Transverse colon (tissue), 4 donors: ENCODE measurements around the gene SF3B3. TPM values are rescaled to one million over a fixed set of nuclear protein-coding genes. Genes with fewer than 3 reads are reported as not detected.
"Not testable (repeated sequence)": the region's sequence is repeated elsewhere in the genome, so short reads cannot be mapped to it uniquely, and the experiment has no call there.

Experiments
- DNase-seq: peaks from one replicate; pipeline ENCODE4 v3.0.0-alpha.2; 2019
- H3K27ac ChIP-seq, 4 donors: fragments of 200-600 bp; sonication (generic); 2 replicates each; pipeline ENCODE4 v1.5.1; 2016 to 2018; ENCODE audit warnings: inconsistent platforms in 4 of 4
- H3K27me3 ChIP-seq: fragments of 200-600 bp; sonication (generic); 2 replicates; pipeline ENCODE4 v1.5.1; 2017; ENCODE audit warnings: inconsistent platforms
- H3K36me3 ChIP-seq, 4 donors: fragments of 200-600 bp; sonication (generic); 2 replicates each; pipeline ENCODE4 v1.5.1; 2017 to 2019; ENCODE audit warnings: inconsistent platforms in 4 of 4
- H3K4me1 ChIP-seq, 4 donors: fragments of 200-600 bp; sonication (generic); 2 replicates each; pipeline ENCODE4 v1.5.1; 2017 to 2020; ENCODE audit warnings: inconsistent platforms in 4 of 4
- H3K4me3 ChIP-seq, 4 donors: fragments of 200-600 bp; sonication (generic); 1 replicate in 1 of 4; 2 replicates in 3 of 4; pipeline versions ENCODE4 v1.5.1 to v1.6.1; 2017 to 2019; ENCODE audit warnings: inconsistent platforms in 4 of 4
- H3K9me3 ChIP-seq, 2 donors: fragments of 200-600 bp; sonication (generic); 2 replicates each; pipeline ENCODE4 v1.5.1; 2017 to 2019; ENCODE audit warnings: inconsistent platforms in 2 of 2
- EP300 ChIP-seq: sonication (generic); formaldehyde crosslinking; IDR thresholded peaks from one replicate; pipeline ENCODE4 v1.6.1; 2017; ENCODE audit warnings: antibody characterized with exemption, low read depth
- POLR2A ChIP-seq: fragments of 450-650 bp; IDR thresholded peaks from one replicate; pipeline ENCODE4 v1.6.1; 2016; ENCODE audit warnings: antibody characterized with exemption, mild to moderate bottlenecking, moderate library complexity
- POLR2AphosphoS5 ChIP-seq, 3 donors: sonication (generic); formaldehyde crosslinking; IDR thresholded peaks; one replicate each; pipeline ENCODE4 v1.6.1; 2016; ENCODE audit warnings: antibody characterized with exemption in 3 of 3
- WGBS, 2 donors: methylation state at CpG; one replicate each; pipeline ENCODE4 v1.1.5; 2018; ENCODE audit warnings: low coverage in 1 of 2; 5-methylcytosine and 5-hydroxymethylcytosine counted together
- in situ Hi-C, 4 donors: fragments of 200-750 bp; cut with MboI; loops; one replicate each; pipeline versions ENCODE4 v1.15.0 to v1.15.1; 2017; ENCODE audit warnings: low sequenced_read_pairs in 3 of 4, low pct_ligation_motif_present in 1 of 4, low pct_unique_long_range_greater_than_20kb in 1 of 4
- intact Hi-C: fragments of 100-400 bp; cut with DNase I; formaldehyde crosslinking; loops from one replicate; pipeline ENCODE4 v1.15.1; 2023; ENCODE audit warnings: low total_unique reads
- total RNA-seq, 4 donors: library from RNA; depleted of rRNA; stranded (reverse); fragments of >200 nt; gene quantifications; one replicate each; pipeline ENCODE4 v1.1.0, GENCODE V29; 2016
- TF ChIP-seq, protein P1 (sequence below), 5 experiments: fragments of 200-600 bp in 3 of 5; fragments of 450-650 bp in 2 of 5; sonication (generic) in 3 of 5; IDR thresholded peaks; 1 replicate in 2 of 5; 2 replicates in 3 of 5; pipeline ENCODE4 v1.5.1; 2016 to 2017; ENCODE audit warnings: antibody characterized with exemption in 5 of 5, inconsistent platforms in 3 of 5, mild to moderate bottlenecking in 2 of 5, moderate library complexity in 1 of 5

SF3B3 gene
- total RNA-seq, 4 donors from 2014 or later = 59.5 to 135 (median 72.8) TPM

DNA sequence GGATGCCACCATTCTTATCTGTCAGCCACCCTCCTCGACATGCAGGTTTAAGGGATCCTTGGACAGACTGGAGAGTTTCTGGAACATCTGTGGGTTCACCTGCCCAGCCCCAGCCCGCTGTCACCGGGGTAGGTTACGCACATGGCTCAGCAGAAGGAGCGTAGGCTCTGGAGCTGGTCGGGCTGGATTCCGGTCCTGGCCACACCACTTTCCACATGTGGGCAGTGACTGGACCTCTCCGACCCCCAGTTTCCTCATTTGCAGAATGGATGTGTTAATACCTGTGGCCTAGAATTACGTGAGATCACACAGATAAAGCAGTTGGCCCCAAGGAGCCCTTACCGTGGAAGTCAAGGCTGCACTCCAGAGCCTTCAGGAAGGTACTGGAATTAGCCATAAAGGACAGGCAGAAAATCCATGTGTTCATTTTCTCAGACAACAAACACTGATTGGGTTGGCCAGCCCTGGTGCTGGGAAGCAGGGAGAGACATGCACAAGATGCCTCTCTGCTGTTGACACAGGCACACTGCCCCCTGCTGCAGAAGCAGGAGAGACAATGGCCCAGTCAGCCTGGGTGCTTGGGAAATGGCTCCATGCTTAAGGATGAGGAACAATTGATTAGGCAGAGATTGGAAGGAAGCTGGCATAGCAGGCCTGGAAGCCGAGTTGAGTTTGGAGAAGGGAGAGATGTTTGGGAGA, 58.8 kb downstream of the SF3B3 start:
- no peak for DNase-seq
- intact Hi-C loops (no loop called here), in situ Hi-C loops (loop anchor here in 1 of 4 donors (10.0 kb wide), 1 partner anchor 52 kb away; no protein-coding TSS in a partner anchor)
- H3K4me3 ChIP-seq = no peak overlapping the region
- no peaks in the 10 kb centered on the region for H3K36me3 ChIP-seq
- no peaks in the 10 kb centered on the region for H3K9me3 ChIP-seq
- TF ChIP-seq EP300 (no peak), POLR2AphosphoS5 (IDR thresholded peaks at IDR 0.05) (no peak), POLR2A (no peak)
- TF ChIP-seq, protein P1, sequence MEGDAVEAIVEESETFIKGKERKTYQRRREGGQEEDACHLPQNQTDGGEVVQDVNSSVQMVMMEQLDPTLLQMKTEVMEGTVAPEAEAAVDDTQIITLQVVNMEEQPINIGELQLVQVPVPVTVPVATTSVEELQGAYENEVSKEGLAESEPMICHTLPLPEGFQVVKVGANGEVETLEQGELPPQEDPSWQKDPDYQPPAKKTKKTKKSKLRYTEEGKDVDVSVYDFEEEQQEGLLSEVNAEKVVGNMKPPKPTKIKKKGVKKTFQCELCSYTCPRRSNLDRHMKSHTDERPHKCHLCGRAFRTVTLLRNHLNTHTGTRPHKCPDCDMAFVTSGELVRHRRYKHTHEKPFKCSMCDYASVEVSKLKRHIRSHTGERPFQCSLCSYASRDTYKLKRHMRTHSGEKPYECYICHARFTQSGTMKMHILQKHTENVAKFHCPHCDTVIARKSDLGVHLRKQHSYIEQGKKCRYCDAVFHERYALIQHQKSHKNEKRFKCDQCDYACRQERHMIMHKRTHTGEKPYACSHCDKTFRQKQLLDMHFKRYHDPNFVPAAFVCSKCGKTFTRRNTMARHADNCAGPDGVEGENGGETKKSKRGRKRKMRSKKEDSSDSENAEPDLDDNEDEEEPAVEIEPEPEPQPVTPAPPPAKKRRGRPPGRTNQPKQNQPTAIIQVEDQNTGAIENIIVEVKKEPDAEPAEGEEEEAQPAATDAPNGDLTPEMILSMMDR (IDR thresholded peaks at IDR 0.05) = no peak
- 89 to 100% methylated on average over 1 to 11 of the region's 11 CpGs for WGBS, 2 donors
- H3K27me3 ChIP-seq = no peaks in the 10 kb centered on the region
- H3K4me1 ChIP-seq = peaks cover 6 to 12% (median 7%) of the 10 kb centered on the region in 4 donors
- no peak overlapping the region for H3K27ac ChIP-seq

DNA sequence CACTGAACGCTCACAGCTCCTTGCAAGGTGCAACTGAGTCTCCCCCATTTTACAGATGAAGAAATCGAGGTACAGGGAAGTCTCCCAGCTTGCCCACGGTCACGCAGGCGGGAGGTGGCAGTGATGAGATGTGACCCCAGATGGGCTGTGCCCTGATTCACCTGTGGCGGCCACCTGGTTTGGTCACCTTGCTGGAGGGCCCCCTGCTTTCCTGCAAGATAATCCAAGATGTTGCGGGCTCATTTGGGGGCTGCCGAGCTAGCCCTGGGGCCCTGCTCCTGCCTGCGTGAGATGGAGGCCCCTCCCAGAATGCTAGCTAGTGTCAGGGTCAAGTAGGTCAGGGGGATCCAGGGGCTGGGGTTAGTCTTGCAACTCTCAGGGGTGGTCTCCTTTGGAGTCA, 63.1 kb downstream of the SF3B3 start:
- Histone ChIP-seq H3K36me3 (no peaks in the 10 kb centered on the region), H3K27me3 (no peaks in the 10 kb centered on the region), H3K4me1 (peaks cover 2 to 24% (median 8%) of the 10 kb centered on the region in 4 donors), H3K27ac (no peak overlapping the region), H3K9me3 (no peaks in the 10 kb centered on the region), H3K4me3 (no peak overlapping the region)
- in situ Hi-C loops = loop anchor here in 1 of 4 donors (10.0 kb wide), 1 partner anchor 48 kb away; no protein-coding TSS in a partner anchor
- WGBS, 2 donors = 97% methylated on average over 9 of the region's 9 CpGs; no CpG with 5 or more reads in 1 of the 2 donors
- intact Hi-C loops = no loop called here
- DNase-seq = no peak
- TF ChIP-seq, protein P1 (IDR thresholded peaks at IDR 0.05) = no peak
- TF ChIP-seq EP300 (no peak), POLR2A (no peak), POLR2AphosphoS5 (IDR thresholded peaks at IDR 0.05) (no peak)

DNA sequence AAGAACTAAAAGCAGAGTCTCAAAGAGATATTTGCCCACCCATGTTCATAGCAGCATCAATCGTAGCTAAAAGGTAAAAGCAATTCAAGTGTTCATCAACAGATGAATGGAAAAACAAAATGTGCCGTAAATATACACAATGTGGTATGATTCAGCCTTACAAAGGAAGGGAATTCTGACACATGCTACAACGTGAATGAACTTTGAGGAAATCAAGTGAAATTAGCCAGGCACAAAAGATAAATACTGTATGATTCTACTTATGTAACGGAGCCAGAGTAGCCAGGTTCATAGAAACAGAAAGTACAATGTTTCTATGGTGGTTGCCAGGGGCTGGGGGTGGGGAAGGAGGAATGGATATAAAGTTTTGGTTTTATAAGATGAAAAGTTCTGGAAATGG, 64.9 kb downstream of the SF3B3 start:
- H3K27me3 ChIP-seq = no peaks in the 10 kb centered on the region
- DNase-seq = no peak
- H3K36me3 ChIP-seq = no peaks in the 10 kb centered on the region
- H3K4me1 ChIP-seq = peaks cover 7 to 34% (median 11%) of the 10 kb centered on the region in 4 donors
- TF ChIP-seq, protein P1 (IDR thresholded peaks at IDR 0.05) = no peak
- no peak for TF ChIP-seq EP300
- peak in 1 of 3 donors; percentile 43 for TF ChIP-seq POLR2AphosphoS5 (IDR thresholded peaks at IDR 0.05)
- no peak for TF ChIP-seq POLR2A
- intact Hi-C loops (no loop called here), in situ Hi-C loops (loop anchor here in 1 of 4 donors (10.0 kb wide), 1 partner anchor 46 kb away; no protein-coding TSS in a partner anchor)
- 52 to 53% methylated on average over 4 of the region's 4 CpGs for WGBS, 2 donors
- H3K9me3 ChIP-seq = no peaks in the 10 kb centered on the region
- no peak overlapping the region for H3K4me3 ChIP-seq
- peak overlapping the region; percentile 25 to 52 (median 40) for H3K27ac ChIP-seq

DNA sequence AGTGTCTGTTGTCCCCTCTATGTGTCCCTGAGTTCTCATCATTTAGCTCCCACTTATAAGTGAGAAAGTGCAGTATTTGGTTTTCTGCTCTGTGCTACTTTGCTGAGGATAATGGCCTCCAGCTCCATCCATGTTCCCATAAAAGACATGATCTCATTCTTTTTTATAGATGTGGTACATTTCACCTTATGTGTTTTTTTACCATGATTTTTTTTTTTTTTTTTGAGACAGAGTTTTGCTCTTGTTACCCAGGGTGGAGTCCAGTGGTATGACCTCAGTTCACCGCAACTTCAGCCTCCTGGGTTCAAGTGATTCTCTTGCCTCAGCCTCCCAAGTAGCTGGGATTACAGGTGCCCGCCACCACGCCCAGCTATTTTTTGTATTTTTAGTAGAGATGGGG, 65.8 kb downstream of the SF3B3 start:
- H3K4me3 ChIP-seq, DNase-seq, H3K27me3 ChIP-seq, H3K9me3 ChIP-seq, intact Hi-C loops, H3K36me3 ChIP-seq: not testable (repeated sequence)
- Histone ChIP-seq H3K4me1 (peaks cover 7 to 34% (median 11%) of the 10 kb centered on the region in 4 donors), H3K27ac (peak overlapping the region in 3 of 4 donors; percentile 46 to 63 (median 49))
- in situ Hi-C loops = loop anchor here in 1 of 4 donors (10.0 kb wide), 1 partner anchor 45 kb away; no protein-coding TSS in a partner anchor
- 96% methylated on average over 3 of the region's 3 CpGs; no CpG with 5 or more reads in 1 of the 2 donors for WGBS, 2 donors
